Activated CD8-positive, alpha-beta memory T cell treated with anti-CD3 and anti-CD28 coated beads for 1 hour (primary cell): ENCODE measurements around the gene ALPK3.
"Not testable (repeated sequence)": the region's sequence is repeated elsewhere in the genome, so short reads cannot be mapped to it uniquely, and the experiment has no call there.

Experiments
- DNase-seq, 2 donors: peaks; one replicate each; pipeline ENCODE4 v3.0.0-alpha.2; 2020; ENCODE audit warnings: low read depth in 1 of 2; ENCODE audit errors: extremely low read depth in 1 of 2

The ALPK3 gene

GRCh38 chr15:84868037-84868880 is 51.1 kb downstream of the ALPK3 start:
- DNase-seq, result no peak

- DNase-seq, result no peak
Measured at GRCh38 chr15:84869510-84869909, 52.4 kb downstream of the ALPK3 start.

GRCh38 chr15:84871428-84871985 is 54.4 kb downstream of the ALPK3 start:
- DNase-seq, result no peak

GRCh38 chr15:84872009-84872910 is 55.1 kb downstream of the ALPK3 start:
- DNase-seq, result no peak

GRCh38 chr15:84873997-84874396 is 56.8 kb downstream of the ALPK3 start:
- DNase-seq, result no peak

- no peak for DNase-seq
Measured at GRCh38 chr15:84874981-84875699, 58.0 kb downstream of the ALPK3 start.

GRCh38 chr15:84876269-84876668 is 59.1 kb downstream of the ALPK3 start:
- DNase-seq, result no peak

DNA sequence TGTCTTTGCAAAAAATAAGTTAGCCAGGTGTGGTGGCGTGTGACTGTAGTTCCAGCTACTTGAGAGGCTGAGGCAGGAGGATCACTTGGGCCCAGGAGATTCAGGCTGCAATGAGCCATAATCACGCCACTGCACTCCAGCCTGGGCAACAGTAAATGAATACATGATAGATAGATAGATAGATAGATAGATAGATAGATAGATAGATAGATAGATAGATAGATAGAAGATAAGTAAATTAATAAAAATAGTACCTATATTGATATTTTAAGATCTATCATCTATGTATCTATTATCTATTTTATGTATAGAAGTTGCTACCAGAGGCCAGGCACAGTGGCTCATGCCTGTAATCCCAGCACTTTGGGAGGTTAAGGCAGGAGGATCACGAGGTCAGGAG is 60.5 kb downstream of the ALPK3 start:
- DNase-seq, result not testable (repeated sequence)

- DNase-seq, result peak; percentile 10 to 37
Measured at GRCh38 chr15:84878504-84878903, 61.3 kb downstream of the ALPK3 start.

DNA sequence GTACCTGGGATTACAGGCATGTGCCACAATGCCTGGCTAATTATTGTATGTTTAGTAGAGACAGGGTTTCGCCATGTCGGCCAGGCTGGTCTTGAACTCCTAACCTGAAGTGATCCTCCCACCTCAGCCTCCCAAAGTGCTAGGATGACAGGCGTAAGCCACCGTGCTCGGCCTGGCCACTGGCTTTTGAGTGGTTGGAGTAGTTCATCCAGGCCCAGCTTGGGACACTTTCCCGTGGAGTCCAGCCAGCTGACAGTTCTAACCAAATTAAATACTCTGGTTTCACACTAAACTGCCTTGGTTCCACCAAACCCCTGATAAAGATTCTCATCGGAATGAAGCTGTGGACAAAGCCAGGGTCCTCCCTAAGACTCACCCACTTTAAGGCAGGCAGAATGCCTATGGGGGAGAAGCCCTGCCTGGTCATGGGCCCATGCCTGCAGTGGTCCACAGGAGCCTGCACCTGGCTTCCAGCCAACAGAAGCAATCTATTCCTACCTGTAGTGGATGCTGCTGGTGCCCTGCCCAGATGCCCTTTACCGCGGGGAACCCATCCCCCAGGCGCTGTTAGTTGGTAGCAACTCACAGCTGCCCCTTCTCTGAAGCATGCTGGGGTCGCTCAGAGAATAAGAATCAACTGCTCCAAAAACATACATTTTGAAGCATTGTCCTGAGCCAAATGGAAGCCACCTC is 62.1 kb downstream of the ALPK3 start:
- no peak for DNase-seq

GRCh38 chr15:84880007-84880406 is 62.9 kb downstream of the ALPK3 start:
- DNase-seq, result no peak

DNA sequence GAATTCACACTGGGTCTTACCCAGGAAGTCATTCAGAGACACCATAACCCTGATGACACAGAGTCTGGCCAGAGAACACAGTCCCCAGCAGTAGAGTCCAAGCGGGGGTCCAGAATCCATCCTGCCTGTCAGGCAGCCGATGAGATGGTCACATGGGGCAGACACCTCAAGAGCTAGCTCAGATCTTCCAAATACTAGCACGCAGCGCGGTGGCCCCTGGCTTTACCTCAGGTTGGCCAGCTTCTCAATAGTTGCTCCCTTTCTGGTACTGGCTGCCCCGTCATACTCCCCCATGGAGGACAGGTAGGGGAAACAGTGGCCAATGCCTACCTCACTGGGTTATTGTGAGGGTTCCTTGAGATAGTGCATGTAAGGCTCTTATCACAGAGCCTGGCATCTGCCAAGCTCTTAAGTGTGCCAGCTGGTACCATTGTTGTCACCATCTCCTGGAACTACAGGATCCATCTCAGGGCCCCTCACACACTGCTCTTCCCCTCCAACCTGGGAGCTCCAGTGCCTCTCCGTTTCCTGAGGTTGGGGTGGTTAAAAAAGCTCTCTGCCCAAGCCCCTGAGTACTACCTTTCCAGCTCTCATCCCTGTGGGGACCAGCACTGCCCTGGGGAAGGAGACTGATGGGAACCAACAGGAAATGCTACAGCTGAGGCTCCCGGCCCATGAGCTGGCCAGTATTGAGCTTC is 63.8 kb downstream of the ALPK3 start:
- DNase-seq, result no peak

DNA sequence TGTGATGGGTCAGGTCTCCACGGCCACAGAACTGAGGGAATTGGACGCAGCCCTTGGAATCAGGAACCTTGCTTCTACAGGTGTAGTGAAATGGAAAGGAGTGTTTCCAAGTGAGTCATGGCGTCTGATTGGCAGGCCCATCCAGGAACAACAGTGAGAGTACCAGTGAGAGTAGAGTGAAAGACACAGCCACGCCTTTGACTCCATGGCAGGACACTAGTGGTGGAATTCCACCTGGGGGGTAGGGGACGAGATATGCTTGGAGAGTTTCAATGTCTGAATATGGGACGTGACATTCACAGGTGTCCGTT is 64.3 kb downstream of the ALPK3 start:
- DNase-seq, result no peak

DNA sequence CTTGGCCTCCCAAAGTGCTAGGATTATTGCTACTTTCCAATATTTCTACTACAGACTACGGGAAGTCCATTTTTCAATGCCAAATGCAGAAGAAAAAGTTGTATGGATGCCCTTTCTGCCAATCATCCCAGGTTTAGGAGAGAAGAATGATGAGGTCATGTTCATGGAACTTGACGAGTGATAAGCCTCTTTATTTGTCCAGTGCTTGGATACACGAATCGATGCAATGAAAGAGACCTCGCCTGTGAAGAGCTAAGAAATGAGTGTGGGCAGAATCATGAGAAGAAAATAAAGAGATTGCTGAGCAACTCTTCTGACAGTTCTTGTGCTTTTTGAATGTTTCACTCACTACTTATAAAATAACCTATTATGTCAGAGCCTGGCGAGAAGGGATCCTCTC is 66.3 kb downstream of the ALPK3 start:
- DNase-seq, result no peak

DNA sequence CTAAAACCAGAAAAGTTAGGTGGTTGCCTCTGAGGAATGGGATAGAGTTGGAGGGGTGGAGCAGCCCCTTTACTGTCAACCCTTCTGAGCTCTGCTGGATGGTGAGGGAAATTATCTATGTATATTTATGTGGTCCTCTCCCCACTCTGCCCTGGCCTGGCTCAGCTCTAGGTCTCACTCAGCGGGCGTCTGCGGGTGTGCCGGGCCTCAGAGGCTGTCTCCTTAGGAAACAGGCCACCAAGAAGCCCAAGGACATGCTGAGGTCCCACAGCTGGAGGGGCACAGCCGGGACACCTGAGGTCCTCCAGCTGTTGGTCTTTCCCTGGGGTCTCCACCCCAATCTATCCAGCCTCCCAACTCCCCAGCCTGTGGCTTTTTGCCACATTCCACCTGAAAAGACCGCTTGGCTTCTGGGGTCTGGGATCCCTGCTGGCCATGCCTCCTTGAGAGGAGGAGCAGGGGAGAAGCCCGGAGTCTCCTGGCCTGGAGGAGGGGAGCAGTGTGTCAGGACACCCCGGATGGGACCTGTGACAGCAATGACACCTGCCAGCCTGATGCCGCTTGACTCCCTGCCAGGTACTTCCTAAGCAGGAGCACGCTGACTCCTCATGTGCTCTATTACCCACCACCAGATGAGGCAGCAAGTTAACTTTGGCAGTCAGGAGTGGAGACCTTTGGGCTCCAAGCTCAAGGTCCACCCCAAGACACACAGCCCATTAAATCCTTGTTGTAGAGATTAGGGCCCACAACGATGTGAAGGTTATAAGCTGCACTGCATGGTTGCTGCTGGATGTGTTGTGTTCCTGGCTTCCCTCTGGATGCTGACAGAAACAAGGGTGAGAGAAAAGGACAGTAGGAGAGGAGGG is 67.0 kb downstream of the ALPK3 start, which contains the start of gene SLC28A1:
Gene SLC28A1 (plus strand): TSS at position 747 of the 866 bp plus-strand sequence. CDS start 3,099 bp downstream, outside the sequence.
- no peak for DNase-seq

DNA sequence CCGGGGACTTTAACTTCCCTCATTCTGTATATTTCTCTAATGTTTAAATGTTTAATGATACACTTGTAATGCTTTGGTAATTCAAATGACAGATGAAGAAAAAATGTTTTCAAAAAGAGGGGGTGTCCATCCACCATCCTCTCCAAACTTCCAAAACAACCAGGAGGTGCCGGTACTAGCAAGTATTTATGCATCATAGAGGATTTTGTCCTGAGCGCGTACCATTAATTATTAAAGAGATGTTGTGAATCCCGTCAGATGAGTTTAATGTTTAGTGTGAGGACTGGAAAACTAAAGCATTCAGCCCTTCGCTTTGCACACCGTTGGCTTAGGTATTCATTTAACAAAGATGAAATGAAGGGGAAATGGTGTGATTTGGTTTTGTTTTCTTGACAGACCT is 68.6 kb downstream of the ALPK3 start:
- no peak for DNase-seq

GRCh38 chr15:84886211-84886983 is 69.2 kb downstream of the ALPK3 start:
- DNase-seq, result no peak

DNA sequence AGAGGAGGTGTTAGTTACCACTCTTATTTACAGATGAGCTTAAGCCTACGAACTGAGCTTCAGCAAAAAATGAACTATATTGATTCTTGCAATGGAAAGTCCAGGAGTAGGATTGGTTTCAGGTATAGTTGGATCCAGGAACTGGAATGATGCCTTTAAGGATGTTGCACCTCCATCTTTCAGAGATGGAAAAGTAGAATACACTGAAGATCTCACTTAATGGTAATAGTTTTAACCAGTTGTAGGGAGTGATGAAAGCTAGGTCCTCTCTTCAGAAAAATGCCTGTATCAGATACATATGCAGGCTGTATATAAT is 69.8 kb downstream of the ALPK3 start:
- no peak for DNase-seq
